Measurements from ENCODE around the gene CCNJ. TPM values are rescaled to one million over a fixed set of nuclear protein-coding genes. Genes with fewer than 3 reads are reported as not detected.
"Not testable (repeated sequence)": the region's sequence is repeated elsewhere in the genome, so short reads cannot be mapped to it uniquely, and the experiment has no call there.

CCNJ gene
- total RNA-seq: 1 to 10 TPM; 6.8 to 7.8 TPM

GRCh38 chr10:96043033-96043892 is at the start of gene CCNJ:
Gene CCNJ (plus strand): TSS chr10:96043583. CDS start chr10:96044394, 811 bp downstream.
- Mint-ChIP-seq H3K27me3 (peaks cover 7% of the 10 kb centered on the region), H3K9me3 (peaks cover 5% of the 10 kb centered on the region), H3K4me1 (peaks cover 42% of the 10 kb centered on the region), H3K27ac (peak within 1 kb of the TSS; percentile 87), H3K36me3 (peaks cover 28% of the 10 kb centered on the region), H3K4me3 (peak within 1 kb of the TSS; percentile 94)
- peak; percentile 88 for DNase-seq

- not testable (repeated sequence) for H3K27me3 Mint-ChIP-seq, H3K27ac Mint-ChIP-seq, DNase-seq, H3K4me3 Mint-ChIP-seq, H3K4me1 Mint-ChIP-seq, H3K36me3 Mint-ChIP-seq, H3K9me3 Mint-ChIP-seq
These were observed 49.0 kb upstream of the CCNJ start for GRCh38 chr10:95994376-95994775.

- no peaks in the 10 kb centered on the region for H3K27me3 Mint-ChIP-seq
- no peaks in the 10 kb centered on the region for H3K9me3 Mint-ChIP-seq
- H3K36me3 Mint-ChIP-seq: no peaks in the 10 kb centered on the region
- DNase-seq: no peak
- no peak overlapping the region for H3K27ac Mint-ChIP-seq
- no peak overlapping the region for H3K4me3 Mint-ChIP-seq
- no peaks in the 10 kb centered on the region for H3K4me1 Mint-ChIP-seq
These were observed 45.1 kb upstream of the CCNJ start for GRCh38 chr10:95998255-95998784.

GRCh38 chr10:96013956-96014355 is 29.4 kb upstream of the CCNJ start:
- Mint-ChIP-seq H3K4me3 (no peak overlapping the region), H3K4me1 (peaks cover 2% of the 10 kb centered on the region), H3K27me3 (peaks cover 6% of the 10 kb centered on the region), H3K36me3 (no peaks in the 10 kb centered on the region), H3K27ac (no peak overlapping the region), H3K9me3 (no peaks in the 10 kb centered on the region)
- DNase-seq: no peak

- H3K9me3 Mint-ChIP-seq: no peaks in the 10 kb centered on the region
- no peaks in the 10 kb centered on the region for H3K36me3 Mint-ChIP-seq
- H3K4me1 Mint-ChIP-seq: peaks cover 2% of the 10 kb centered on the region
- H3K27me3 Mint-ChIP-seq: peaks cover 6% of the 10 kb centered on the region
- DNase-seq: no peak
- H3K27ac Mint-ChIP-seq: no peak overlapping the region
- no peak overlapping the region for H3K4me3 Mint-ChIP-seq
These were observed 28.8 kb upstream of the CCNJ start for GRCh38 chr10:96014473-96015102.

- Mint-ChIP-seq H3K27me3 (peaks cover 6% of the 10 kb centered on the region), H3K36me3 (no peaks in the 10 kb centered on the region), H3K4me3 (no peak overlapping the region), H3K27ac (no peak overlapping the region), H3K9me3 (no peaks in the 10 kb centered on the region), H3K4me1 (peaks cover 2% of the 10 kb centered on the region)
- DNase-seq: peak; percentile 5
These were observed 26.1 kb upstream of the CCNJ start for GRCh38 chr10:96017191-96017687.

- H3K9me3 Mint-ChIP-seq: no peaks in the 10 kb centered on the region
- H3K4me1 Mint-ChIP-seq: peaks cover 2% of the 10 kb centered on the region
These were observed 22.1 kb upstream of the CCNJ start for GRCh38 chr10:96021332-96021731.

GRCh38 chr10:96022739-96023138 is 20.6 kb upstream of the CCNJ start:
- no peak for DNase-seq
- Mint-ChIP-seq H3K9me3 (no peaks in the 10 kb centered on the region), H3K36me3 (no peaks in the 10 kb centered on the region), H3K27ac (no peak overlapping the region), H3K4me3 (no peak overlapping the region), H3K4me1 (no peaks in the 10 kb centered on the region), H3K27me3 (no peaks in the 10 kb centered on the region)

More at GRCh38 chr10:96021332-96021731, 22.1 kb upstream of the CCNJ start:
- peaks cover 6% of the 10 kb centered on the region for H3K27me3 Mint-ChIP-seq
- no peak overlapping the region for H3K4me3 Mint-ChIP-seq
- H3K27ac Mint-ChIP-seq: no peak overlapping the region
- DNase-seq: no peak
- no peaks in the 10 kb centered on the region for H3K36me3 Mint-ChIP-seq

GRCh38 chr10:96023168-96023567 is 20.2 kb upstream of the CCNJ start:
- H3K36me3 Mint-ChIP-seq: no peaks in the 10 kb centered on the region
- H3K27me3 Mint-ChIP-seq: no peaks in the 10 kb centered on the region

GRCh38 chr10:96025566-96025965 is 17.8 kb upstream of the CCNJ start:
- Mint-ChIP-seq H3K27ac (no peak overlapping the region), H3K4me1 (no peaks in the 10 kb centered on the region), H3K4me3 (no peak overlapping the region), H3K36me3 (no peaks in the 10 kb centered on the region), H3K9me3 (no peaks in the 10 kb centered on the region), H3K27me3 (no peaks in the 10 kb centered on the region)
- peak; percentile 9 for DNase-seq

More at GRCh38 chr10:96023168-96023567, 20.2 kb upstream of the CCNJ start:
- no peak for DNase-seq
- H3K9me3 Mint-ChIP-seq: no peaks in the 10 kb centered on the region
- no peaks in the 10 kb centered on the region for H3K4me1 Mint-ChIP-seq
- H3K4me3 Mint-ChIP-seq: no peak overlapping the region
- no peak overlapping the region for H3K27ac Mint-ChIP-seq

GRCh38 chr10:96034625-96035024 is 8.8 kb upstream of the CCNJ start:
- DNase-seq: no peak
- Mint-ChIP-seq H3K4me3 (no peak overlapping the region), H3K9me3 (no peaks in the 10 kb centered on the region), H3K36me3 (peaks cover 3% of the 10 kb centered on the region), H3K27ac (no peak overlapping the region), H3K27me3 (peaks cover 17% of the 10 kb centered on the region), H3K4me1 (no peaks in the 10 kb centered on the region)

GRCh38 chr10:96038476-96039387 is 4.7 kb upstream of the CCNJ start:
- Mint-ChIP-seq H3K4me1 (peaks cover 7% of the 10 kb centered on the region), H3K27ac (no peak overlapping the region), H3K36me3 (peaks cover 3% of the 10 kb centered on the region), H3K4me3 (no peak overlapping the region), H3K27me3 (peaks cover 17% of the 10 kb centered on the region), H3K9me3 (peaks cover 3% of the 10 kb centered on the region)
- no peak for DNase-seq

GRCh38 chr10:96041146-96041545 is 2.2 kb upstream of the CCNJ start:
- Mint-ChIP-seq H3K9me3 (peaks cover 3% of the 10 kb centered on the region), H3K4me1 (peaks cover 24% of the 10 kb centered on the region), H3K27ac (no peak overlapping the region), H3K27me3 (peaks cover 17% of the 10 kb centered on the region), H3K36me3 (peaks cover 12% of the 10 kb centered on the region), H3K4me3 (no peak overlapping the region)
- no peak for DNase-seq

GRCh38 chr10:96043893-96044715 is 721 bp downstream of the CCNJ start:
- H3K4me1 Mint-ChIP-seq: peaks cover 44% of the 10 kb centered on the region
- H3K27me3 Mint-ChIP-seq: no peaks in the 10 kb centered on the region
- DNase-seq: peak; percentile 59
- H3K9me3 Mint-ChIP-seq: peaks cover 5% of the 10 kb centered on the region
- H3K27ac Mint-ChIP-seq: peak overlapping the region; percentile 87
- peaks cover 26% of the 10 kb centered on the region for H3K36me3 Mint-ChIP-seq
- H3K4me3 Mint-ChIP-seq: peak overlapping the region; percentile 94
